Measurements from ENCODE around the gene DCDC2C.

DNA sequence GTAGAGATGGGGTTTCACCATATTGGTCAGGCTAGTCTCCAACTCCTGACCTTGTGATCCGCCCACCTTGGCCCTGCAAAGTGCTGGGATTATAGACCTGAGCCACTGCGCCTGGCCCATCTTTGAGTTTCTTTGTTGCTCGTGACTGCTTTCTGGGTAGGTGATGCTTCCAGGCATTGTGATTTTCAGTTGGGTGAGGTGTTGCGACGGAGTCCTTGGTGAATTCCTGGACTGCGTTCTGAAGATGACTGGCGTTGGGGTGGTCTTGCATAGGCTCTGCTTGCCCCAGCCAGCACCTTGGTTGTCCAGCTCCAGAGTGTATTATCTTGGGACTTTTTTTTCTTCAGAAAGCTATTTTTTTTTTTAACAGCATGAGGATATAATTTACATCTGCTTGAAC is 103.4 kb downstream of the DCDC2C start:
- TF ChIP-seq EP300 (IDR thresholded peaks at IDR 0.05; ENCODE audit: borderline replicate concordance in 1 of 2, low read depth in 1 of 2, low read length in 1 of 2) (no peak), IRF3 (IDR thresholded peaks at IDR 0.05; ENCODE audit: low read depth, low read length) (no peak), EZH2phosphoT487 (IDR thresholded peaks at IDR 0.05; ENCODE audit: borderline replicate concordance, low read depth) (no peak), RAD21 (IDR thresholded peaks at IDR 0.05; ENCODE audit: low read length) (no peak), CTCF (IDR thresholded peaks at IDR 0.05) (no peak), REST (IDR thresholded peaks at IDR 0.05; ENCODE audit: low read depth, low read length) (no peak), ELF1 (IDR thresholded peaks at IDR 0.05) (no peak)
- TF ChIP-seq, protein P1, sequence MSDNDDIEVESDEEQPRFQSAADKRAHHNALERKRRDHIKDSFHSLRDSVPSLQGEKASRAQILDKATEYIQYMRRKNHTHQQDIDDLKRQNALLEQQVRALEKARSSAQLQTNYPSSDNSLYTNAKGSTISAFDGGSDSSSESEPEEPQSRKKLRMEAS (IDR thresholded peaks at IDR 0.05; ENCODE audit: low read depth), result no peak
